ENCODE measurements around the gene OLFML2B. TPM values are rescaled to one million over a fixed set of nuclear protein-coding genes. Genes with fewer than 3 reads are reported as not detected.

Gene OLFML2B
- total RNA-seq, 1 experiment from 2014 or later = 3.4 TPM

GRCh38 chr1:161982917-161983316 lies 40.8 kb downstream of the OLFML2B start:
- BruUV-seq (replicated peaks) = no TSS peak
- H3K27ac ChIP-seq (ENCODE audit: low read depth, low read length, poor library complexity, severe bottlenecking) = no peak overlapping the region
- no peaks in the 10 kb centered on the region for H3K36me3 ChIP-seq (ENCODE audit: insufficient read depth, low read length, poor library complexity, severe bottlenecking)
- H3K27me3 ChIP-seq (replicated peaks; ENCODE audit: insufficient read depth, low read depth, low read length, poor library complexity) = no peaks in the 10 kb centered on the region
- no peaks in the 10 kb centered on the region for H3K4me1 ChIP-seq (ENCODE audit: insufficient read depth, low read length, poor library complexity, severe bottlenecking)
- TF ChIP-seq EZH2 (IDR thresholded peaks at IDR 0.05; ENCODE audit: borderline replicate concordance, low read depth, low read length, poor library complexity, severe bottlenecking) (no peak), CTCF (conservative IDR thresholded peaks at IDR 0.05; ENCODE audit: low read depth, low read length) (no peak)
- ChIA-PET CTCF (no interaction called here), POLR2A (ENCODE audit: low non-redundant PET) (no interaction called here)
- H3K9me3 ChIP-seq (ENCODE audit: low read depth, low read length, poor library complexity, severe bottlenecking) = no peaks in the 10 kb centered on the region
- DNase-seq (ENCODE audit: low spot score) = no peak
- intact Hi-C loops (cut with micrococcal nuclease; ENCODE audit: unreplicated experiment) = no loop called here
- H3K4me3 ChIP-seq (ENCODE audit: low read depth, low read length, poor library complexity, severe bottlenecking) = no peak overlapping the region

GRCh38 chr1:161982507-161982895 lies 41.2 kb downstream of the OLFML2B start:
- no peak overlapping the region for H3K4me3 ChIP-seq (ENCODE audit: low read depth, low read length, poor library complexity, severe bottlenecking)
- no peaks in the 10 kb centered on the region for H3K36me3 ChIP-seq (ENCODE audit: insufficient read depth, low read length, poor library complexity, severe bottlenecking)
- ChIA-PET POLR2A (ENCODE audit: low non-redundant PET) (no interaction called here), CTCF (interaction anchor here (1.2 kb wide), 1 partner anchor 42 kb away, joined by 4 read pairs; no protein-coding TSS in a partner anchor)
- no peaks in the 10 kb centered on the region for H3K9me3 ChIP-seq (ENCODE audit: low read depth, low read length, poor library complexity, severe bottlenecking)
- no TSS peak for BruUV-seq (replicated peaks)
- no peak overlapping the region for H3K27ac ChIP-seq (ENCODE audit: low read depth, low read length, poor library complexity, severe bottlenecking)
- H3K4me1 ChIP-seq (ENCODE audit: insufficient read depth, low read length, poor library complexity, severe bottlenecking) = no peaks in the 10 kb centered on the region
- no peaks in the 10 kb centered on the region for H3K27me3 ChIP-seq (replicated peaks; ENCODE audit: insufficient read depth, low read depth, low read length, poor library complexity)
- TF ChIP-seq EZH2 (IDR thresholded peaks at IDR 0.05; ENCODE audit: borderline replicate concordance, low read depth, low read length, poor library complexity, severe bottlenecking) (no peak), CTCF (conservative IDR thresholded peaks at IDR 0.05; ENCODE audit: low read depth, low read length) (no peak)
- DNase-seq (ENCODE audit: low spot score) = no peak
- intact Hi-C loops (cut with micrococcal nuclease; ENCODE audit: unreplicated experiment) = no loop called here

- no peak for DNase-seq (ENCODE audit: low spot score)
- Histone ChIP-seq H3K27ac (ENCODE audit: low read depth, low read length, poor library complexity, severe bottlenecking) (no peak overlapping the region), H3K4me3 (ENCODE audit: low read depth, low read length, poor library complexity, severe bottlenecking) (no peak overlapping the region), H3K4me1 (ENCODE audit: insufficient read depth, low read length, poor library complexity, severe bottlenecking) (no peaks in the 10 kb centered on the region), H3K9me3 (ENCODE audit: low read depth, low read length, poor library complexity, severe bottlenecking) (no peaks in the 10 kb centered on the region), H3K27me3 (replicated peaks; ENCODE audit: insufficient read depth, low read depth, low read length, poor library complexity) (no peaks in the 10 kb centered on the region), H3K36me3 (ENCODE audit: insufficient read depth, low read length, poor library complexity, severe bottlenecking) (no peaks in the 10 kb centered on the region)
- BruUV-seq (replicated peaks) = no TSS peak
- intact Hi-C loops (cut with micrococcal nuclease; ENCODE audit: unreplicated experiment) = no loop called here
- TF ChIP-seq CTCF (conservative IDR thresholded peaks at IDR 0.05; ENCODE audit: low read depth, low read length) (no peak), EZH2 (IDR thresholded peaks at IDR 0.05; ENCODE audit: borderline replicate concordance, low read depth, low read length, poor library complexity, severe bottlenecking) (no peak)
- CTCF ChIA-PET = interaction anchor here (1.2 kb wide), 1 partner anchor 42 kb away, joined by 4 read pairs; no protein-coding TSS in a partner anchor
- POLR2A ChIA-PET (ENCODE audit: low non-redundant PET) = no interaction called here
Measured at GRCh38 chr1:161981735-161982506, 41.7 kb downstream of the OLFML2B start.
